Measurements from ENCODE around the gene MROH8. TPM values are rescaled to one million over a fixed set of nuclear protein-coding genes. Genes with fewer than 3 reads are reported as not detected.
A peak's percentile ranks its signal among the peaks of the same experiment; 100 is the strongest.
"Not testable (repeated sequence)": the region's sequence is repeated elsewhere in the genome, so short reads cannot be mapped to it uniquely, and the experiment has no call there.

MROH8 gene
- total RNA-seq, 8 experiments from 2014 or later, result 2.9 to 7.6 (median 4.9) TPM

DNA sequence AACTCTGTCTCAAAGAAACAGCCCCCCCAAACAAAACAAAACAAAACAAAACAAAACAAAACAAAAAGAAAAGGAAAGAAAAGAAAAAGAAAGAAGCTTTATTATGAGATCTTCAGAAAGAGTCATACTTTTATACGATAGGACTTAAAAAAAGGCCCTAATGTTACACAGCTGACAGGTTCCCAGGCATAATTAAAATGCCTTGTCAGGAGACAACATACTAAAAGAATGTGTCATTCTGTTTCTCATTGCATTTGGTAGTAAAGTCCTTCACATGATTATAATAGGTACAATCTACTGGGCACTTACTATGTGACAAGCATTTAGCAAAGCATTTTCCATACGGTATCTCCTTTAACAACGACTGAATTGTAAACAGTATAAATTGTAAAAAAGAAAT is 36.6 kb downstream of the MROH8 start:
- Histone ChIP-seq H3K27ac (no peak overlapping the region), H3K4me3 (no peak overlapping the region), H3K4me1 (replicated peaks in 1 of 2) (no peaks in the 10 kb centered on the region)
- ATAC-seq (replicated peaks in 6 of 8), result no peak
- 60 to 100% (median 90%) methylated on average over 1 to 3 of the region's 3 CpGs for WGBS, 10 experiments
- in situ Hi-C loops (cut with MboI; ENCODE audit: low pct_unique_long_range_greater_than_20kb in 2 of 9, low sequenced_read_pairs in 9 of 9, unreplicated experiment in 9 of 9), result no loop called here

DNA sequence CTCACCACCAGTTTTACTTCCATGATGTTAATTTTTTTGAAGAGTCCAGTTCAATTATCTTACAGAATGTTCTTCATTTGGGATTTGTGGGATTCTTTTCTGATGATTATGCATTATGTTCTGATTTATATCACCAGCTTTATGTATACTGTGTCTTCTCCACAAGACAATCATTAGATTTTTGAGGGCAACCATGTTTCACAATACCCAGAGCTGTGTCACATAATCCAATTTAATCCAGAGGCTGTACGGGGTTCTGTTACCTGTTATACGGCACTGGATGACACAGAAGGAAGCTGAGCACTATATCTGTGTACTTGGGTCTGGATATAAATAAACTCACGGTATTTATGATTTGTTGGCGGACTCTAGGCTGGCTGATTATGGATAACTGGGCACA is 41.8 kb downstream of the MROH8 start:
- Histone ChIP-seq H3K4me1 (replicated peaks in 1 of 2) (no peaks in the 10 kb centered on the region), H3K27ac (no peak overlapping the region), H3K4me3 (no peak overlapping the region)
- ATAC-seq (replicated peaks in 6 of 8), result no peak
- in situ Hi-C loops (cut with MboI; ENCODE audit: low pct_unique_long_range_greater_than_20kb in 2 of 9, low sequenced_read_pairs in 9 of 9, unreplicated experiment in 9 of 9), result no loop called here
- WGBS, 10 experiments, result 50 to 100% (median 91%) methylated on average over 2 to 4 of the region's 4 CpGs; no CpG with 5 or more reads in 2 of the 10 experiments

DNA sequence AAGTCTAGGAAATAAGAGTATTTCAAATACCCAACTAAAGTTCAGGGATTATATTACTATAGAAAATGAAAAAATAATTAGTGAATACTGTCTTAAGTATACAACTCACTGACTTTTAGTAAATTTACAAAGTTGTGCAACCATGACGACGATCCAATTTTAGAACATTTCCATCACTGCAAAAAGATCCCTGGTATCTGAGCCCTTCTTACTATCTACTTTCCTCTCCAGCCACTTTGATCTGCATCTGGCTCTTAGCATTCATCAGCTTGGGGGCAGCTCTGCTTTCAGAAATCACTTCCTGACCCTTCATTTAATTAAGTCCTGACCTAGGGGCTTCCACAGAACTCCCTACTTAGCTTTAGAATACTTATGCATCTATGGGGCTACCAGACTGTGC is 45.4 kb downstream of the MROH8 start:
- H3K4me3 ChIP-seq, result no peak overlapping the region
- H3K4me1 ChIP-seq (replicated peaks in 1 of 2), result no peaks in the 10 kb centered on the region
- in situ Hi-C loops (cut with MboI; ENCODE audit: low pct_unique_long_range_greater_than_20kb in 2 of 9, low sequenced_read_pairs in 9 of 9, unreplicated experiment in 9 of 9), result no loop called here
- WGBS, 10 experiments, result 50 to 100% (median 94%) methylated on average over 1 to 2 of the region's 2 CpGs; no CpG with 5 or more reads in 3 of the 10 experiments
- H3K27ac ChIP-seq, result no peak overlapping the region
- ATAC-seq (replicated peaks in 6 of 8), result no peak

DNA sequence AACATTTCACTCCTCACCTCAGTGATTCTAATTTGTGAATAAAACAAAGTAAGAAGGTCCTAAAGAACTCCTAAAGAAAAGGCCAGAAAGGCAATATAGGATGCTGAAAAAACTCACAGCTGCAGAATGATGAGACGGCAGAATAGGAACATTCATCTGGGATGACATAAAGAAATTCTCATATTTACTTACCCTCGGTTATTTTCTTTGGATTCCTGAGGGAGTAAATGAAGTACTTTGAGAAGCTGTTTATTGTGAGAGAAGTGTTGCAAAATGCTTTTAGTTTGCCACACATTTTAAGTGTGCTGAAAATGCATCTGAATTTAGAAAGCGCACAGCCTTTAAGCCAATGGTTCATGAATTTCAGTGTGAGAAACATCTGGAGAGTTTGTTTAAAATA is 47.9 kb downstream of the MROH8 start:
- 20 to 83% (median 60%) methylated on average over 1 to 3 of the region's 3 CpGs; no CpG with 5 or more reads in 1 of the 10 experiments for WGBS, 10 experiments

DNA sequence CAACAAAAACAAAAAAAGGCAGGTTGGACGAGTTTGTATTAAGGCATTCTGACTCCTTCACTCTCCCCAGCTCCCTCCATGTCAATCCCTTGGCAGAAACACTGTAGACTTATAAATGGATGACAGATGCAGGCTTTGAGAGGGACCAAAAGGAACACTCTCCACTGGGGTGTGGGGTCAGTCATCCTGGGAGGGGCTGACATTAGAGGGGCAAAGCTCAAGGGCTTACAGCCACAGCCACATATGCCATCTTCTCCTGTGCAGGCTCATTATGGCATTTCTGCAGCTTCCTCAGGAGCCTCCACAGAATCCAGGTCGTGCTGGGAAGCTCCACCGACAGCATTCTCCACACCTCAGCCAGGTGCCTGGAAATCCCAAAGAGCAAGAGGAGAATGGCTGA is 50.5 kb downstream of the MROH8 start:
- in situ Hi-C loops (cut with MboI; ENCODE audit: low pct_unique_long_range_greater_than_20kb in 2 of 9, low sequenced_read_pairs in 9 of 9, unreplicated experiment in 9 of 9), result no loop called here
- WGBS, 10 experiments, result 20 to 75% (median 41%) methylated on average over 1 to 3 of the region's 3 CpGs; no CpG with 5 or more reads in 3 of the 10 experiments
- Histone ChIP-seq H3K27ac (no peak overlapping the region), H3K4me3 (no peak overlapping the region), H3K4me1 (replicated peaks in 1 of 2) (no peaks in the 10 kb centered on the region)
- no peak for ATAC-seq (replicated peaks in 6 of 8)

More for the DNA sequence above, 47.9 kb downstream of the MROH8 start:
- ATAC-seq (replicated peaks in 6 of 8), result peak in 2 of 8 experiments; percentile 17 to 59
- in situ Hi-C loops (cut with MboI; ENCODE audit: low pct_unique_long_range_greater_than_20kb in 2 of 9, low sequenced_read_pairs in 9 of 9, unreplicated experiment in 9 of 9), result no loop called here
- no peak overlapping the region for H3K4me3 ChIP-seq
- no peaks in the 10 kb centered on the region for H3K4me1 ChIP-seq (replicated peaks in 1 of 2)
- no peak overlapping the region for H3K27ac ChIP-seq

DNA sequence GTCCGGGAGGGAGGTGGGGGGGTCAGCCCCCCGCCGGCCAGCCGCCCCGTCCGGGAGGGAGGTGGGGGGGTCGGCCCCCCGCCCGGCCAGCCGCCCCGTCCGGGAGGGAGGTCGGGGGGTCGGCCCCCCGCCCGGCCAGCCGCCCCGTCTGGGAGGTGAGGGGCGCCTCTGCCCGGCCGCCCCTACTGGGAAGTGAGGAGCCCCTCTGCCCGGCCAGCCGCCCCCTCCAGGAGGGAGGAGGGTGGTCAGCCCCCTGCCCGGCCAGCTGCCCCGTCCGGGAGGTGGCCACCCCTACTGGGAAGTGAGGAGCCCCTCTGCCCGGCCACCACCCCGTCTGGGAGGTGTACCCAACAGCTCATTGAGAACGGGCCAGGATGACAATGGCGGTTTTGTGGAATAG is 53.1 kb downstream of the MROH8 start:
- H3K27ac ChIP-seq; H3K4me1 ChIP-seq (replicated peaks in 1 of 2); in situ Hi-C loops (cut with MboI; ENCODE audit: low pct_unique_long_range_greater_than_20kb in 2 of 9, low sequenced_read_pairs in 9 of 9, unreplicated experiment in 9 of 9); H3K4me3 ChIP-seq; ATAC-seq (replicated peaks in 6 of 8): not testable (repeated sequence)
- WGBS, 10 experiments, result no CpG with 5 or more reads among the region's 30 CpGs

DNA sequence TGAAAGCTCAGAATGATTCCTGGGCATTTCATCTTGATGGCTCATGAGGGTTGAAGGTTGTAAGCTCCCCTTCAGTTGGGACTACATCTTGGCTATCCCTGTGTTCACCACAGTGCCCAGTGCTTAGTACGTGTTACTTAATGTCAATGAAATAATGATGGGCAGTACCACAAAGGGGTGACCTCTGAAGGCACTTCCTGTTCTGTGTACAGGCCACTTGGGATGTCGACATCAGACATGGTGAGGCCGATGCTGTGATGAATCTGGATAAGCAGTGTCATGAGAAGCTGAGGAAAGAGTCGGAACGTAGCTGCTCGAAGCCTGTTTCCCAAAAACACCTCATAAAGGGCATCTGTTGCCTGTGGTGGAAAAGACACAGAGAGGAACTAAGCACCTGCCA is 55.9 kb downstream of the MROH8 start:
- no peaks in the 10 kb centered on the region for H3K4me1 ChIP-seq (replicated peaks in 1 of 2)
- no peak overlapping the region for H3K4me3 ChIP-seq
- H3K27ac ChIP-seq, result no peak overlapping the region
- in situ Hi-C loops (cut with MboI; ENCODE audit: low pct_unique_long_range_greater_than_20kb in 2 of 9, low sequenced_read_pairs in 9 of 9, unreplicated experiment in 9 of 9), result no loop called here
- no peak for ATAC-seq (replicated peaks in 6 of 8)
- 71 to 100% (median 100%) methylated on average over 1 to 4 of the region's 6 CpGs; no CpG with 5 or more reads in 4 of the 10 experiments for WGBS, 10 experiments

DNA sequence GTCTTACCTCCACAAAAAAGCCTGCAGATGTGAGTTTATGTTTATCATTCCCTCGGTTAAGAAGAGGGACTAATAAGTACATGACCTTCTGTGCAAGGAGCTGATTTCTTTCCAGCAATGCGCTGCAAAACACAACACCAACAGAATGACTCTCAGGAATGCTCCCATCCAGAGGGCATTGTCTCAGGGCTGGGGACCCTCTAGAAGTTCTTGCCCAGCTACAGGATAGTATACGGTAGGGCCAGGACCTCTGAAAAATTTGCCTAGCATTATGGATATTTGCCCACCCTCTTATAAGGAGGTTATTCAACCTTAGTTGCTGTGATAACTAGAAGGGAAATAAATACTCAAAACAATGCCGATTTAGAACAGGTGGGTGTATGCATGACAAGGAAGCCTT is 58.9 kb downstream of the MROH8 start:
- no peak for ATAC-seq (replicated peaks in 6 of 8)
- 40 to 100% (median 80%) methylated on average over 1 to 3 of the region's 4 CpGs; no CpG with 5 or more reads in 1 of the 10 experiments for WGBS, 10 experiments

DNA sequence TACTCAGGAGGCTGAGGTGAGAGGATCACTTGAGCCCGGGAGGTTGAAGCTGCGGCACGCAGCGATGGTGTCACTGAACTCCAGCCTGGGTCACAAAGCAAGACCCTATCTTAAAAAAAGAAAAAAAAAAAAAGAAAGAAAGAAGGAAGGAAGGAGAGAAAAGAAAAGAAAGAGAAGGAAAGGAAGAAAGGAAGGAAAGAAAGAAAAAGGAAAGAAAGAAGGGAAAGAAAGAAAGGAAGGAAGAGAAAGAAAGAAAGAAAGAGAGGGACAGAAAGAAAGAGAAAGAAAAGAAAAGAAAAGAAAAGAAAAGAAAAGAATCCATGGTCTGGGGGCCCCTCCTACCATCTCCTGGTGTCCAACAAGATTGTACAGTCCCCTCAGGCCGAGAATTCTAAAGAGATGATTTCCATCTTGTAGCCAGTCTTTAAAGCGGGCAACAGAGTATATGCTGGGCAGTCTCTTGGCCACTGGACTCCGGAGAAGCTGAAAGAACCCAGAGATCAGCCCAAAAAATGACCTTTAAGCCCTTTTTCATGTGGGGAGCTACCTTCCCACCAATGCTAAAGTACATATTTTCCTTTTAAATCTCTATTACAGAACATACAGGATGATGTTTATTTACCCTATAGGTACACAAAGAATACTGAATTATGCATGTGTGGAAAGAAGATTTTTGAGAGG is 59.9 kb downstream of the MROH8 start:
- in situ Hi-C loops (cut with MboI; ENCODE audit: low pct_unique_long_range_greater_than_20kb in 2 of 9, low sequenced_read_pairs in 9 of 9, unreplicated experiment in 9 of 9), result no loop called here
- no peak overlapping the region for H3K27ac ChIP-seq
- no peak overlapping the region for H3K4me3 ChIP-seq
- ATAC-seq (replicated peaks in 6 of 8), result no peak
- 71 to 100% (median 91%) methylated on average over 1 to 7 of the region's 7 CpGs for WGBS, 10 experiments
- no peaks in the 10 kb centered on the region for H3K4me1 ChIP-seq (replicated peaks in 1 of 2)

More for the DNA sequence above, 58.9 kb downstream of the MROH8 start:
- Histone ChIP-seq H3K4me3 (no peak overlapping the region), H3K4me1 (replicated peaks in 1 of 2) (no peaks in the 10 kb centered on the region), H3K27ac (no peak overlapping the region)
- in situ Hi-C loops (cut with MboI; ENCODE audit: low pct_unique_long_range_greater_than_20kb in 2 of 9, low sequenced_read_pairs in 9 of 9, unreplicated experiment in 9 of 9), result no loop called here

DNA sequence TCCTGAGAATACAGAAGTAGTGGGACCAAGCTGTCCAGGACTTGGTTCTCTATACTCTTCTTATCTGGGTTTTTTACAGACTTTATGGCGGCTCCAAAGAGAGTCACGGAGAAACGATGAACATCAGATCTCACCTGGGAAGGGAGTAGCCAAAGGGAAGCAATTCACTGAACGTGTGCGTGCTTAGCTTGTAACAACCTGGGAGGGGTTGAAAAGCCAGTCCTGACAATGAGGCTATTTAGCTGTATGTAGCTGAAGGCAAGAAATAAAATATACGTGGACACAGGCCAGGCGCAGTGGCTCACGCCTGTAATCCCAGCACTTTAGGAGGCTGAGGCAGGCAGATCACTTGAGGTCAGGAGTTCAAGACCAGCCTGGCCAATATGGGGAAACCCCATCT is 65.3 kb downstream of the MROH8 start:
- Histone ChIP-seq H3K4me1 (replicated peaks in 1 of 2) (no peaks in the 10 kb centered on the region), H3K27ac (no peak overlapping the region), H3K4me3 (no peak overlapping the region)
- WGBS, 10 experiments, result 60 to 100% (median 95%) methylated on average over 1 to 8 of the region's 8 CpGs; no CpG with 5 or more reads in 2 of the 10 experiments
- ATAC-seq (replicated peaks in 6 of 8), result no peak
- in situ Hi-C loops (cut with MboI; ENCODE audit: low pct_unique_long_range_greater_than_20kb in 2 of 9, low sequenced_read_pairs in 9 of 9, unreplicated experiment in 9 of 9), result no loop called here

DNA sequence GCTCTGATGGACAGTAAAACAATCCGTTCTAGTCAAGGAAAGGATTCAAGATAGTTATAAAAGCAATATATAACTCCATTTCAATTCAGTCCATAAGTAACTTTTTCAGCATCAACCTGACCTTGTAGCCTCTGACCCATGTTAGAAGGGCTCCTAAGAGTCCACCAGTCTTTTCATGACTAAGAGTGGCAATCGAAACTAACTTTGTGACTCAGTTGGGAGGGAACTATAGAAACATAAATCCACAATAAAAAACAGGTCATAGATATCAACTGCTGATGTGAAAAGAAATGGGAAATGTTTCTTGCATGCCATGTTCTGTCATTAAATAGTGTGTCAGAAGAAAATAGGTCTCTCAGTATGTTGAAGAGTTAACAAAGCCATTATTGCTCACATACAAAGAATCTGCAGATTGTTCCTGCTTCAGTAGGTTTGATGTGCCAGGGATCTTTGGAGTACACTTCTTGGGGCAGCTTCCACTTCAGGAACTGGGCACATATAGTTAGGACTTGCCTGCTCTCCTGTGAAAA is 67.4 kb downstream of the MROH8 start:
- WGBS, 10 experiments, result 29 to 100% (median 80%) methylated on average over 1 to 2 of the region's 2 CpGs; no CpG with 5 or more reads in 1 of the 10 experiments
- ATAC-seq (replicated peaks in 6 of 8), result no peak
- in situ Hi-C loops (cut with MboI; ENCODE audit: low pct_unique_long_range_greater_than_20kb in 2 of 9, low sequenced_read_pairs in 9 of 9, unreplicated experiment in 9 of 9), result no loop called here
- no peaks in the 10 kb centered on the region for H3K4me1 ChIP-seq (replicated peaks in 1 of 2)
- no peak overlapping the region for H3K4me3 ChIP-seq
- H3K27ac ChIP-seq, result no peak overlapping the region

DNA sequence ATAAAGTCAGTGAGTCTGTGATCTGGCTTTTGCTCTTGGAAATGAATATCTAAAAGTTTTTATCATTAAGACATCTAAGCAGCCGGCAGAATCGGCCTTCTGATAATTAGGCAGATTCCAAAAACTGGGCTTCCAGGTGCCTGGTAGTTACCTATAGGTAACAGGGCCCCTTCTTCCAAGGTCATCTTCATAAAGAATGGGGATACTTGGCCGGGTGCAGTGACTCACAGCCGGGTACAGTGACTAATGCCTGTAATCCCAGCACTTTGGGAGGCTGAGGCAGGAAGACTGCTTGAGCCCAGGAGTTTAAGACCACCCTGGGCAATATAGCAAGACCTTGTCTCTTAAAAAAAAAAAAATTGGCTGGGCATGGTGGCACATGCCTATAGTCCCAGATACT is 70.7 kb downstream of the MROH8 start:
- no peak overlapping the region for H3K4me3 ChIP-seq
- in situ Hi-C loops (cut with MboI; ENCODE audit: low pct_unique_long_range_greater_than_20kb in 2 of 9, low sequenced_read_pairs in 9 of 9, unreplicated experiment in 9 of 9), result no loop called here
- ATAC-seq (replicated peaks in 6 of 8), result no peak
- no peak overlapping the region for H3K27ac ChIP-seq
- 80 to 100% (median 91%) methylated on average over 1 to 4 of the region's 4 CpGs; no CpG with 5 or more reads in 1 of the 10 experiments for WGBS, 10 experiments
- no peaks in the 10 kb centered on the region for H3K4me1 ChIP-seq (replicated peaks in 1 of 2)

DNA sequence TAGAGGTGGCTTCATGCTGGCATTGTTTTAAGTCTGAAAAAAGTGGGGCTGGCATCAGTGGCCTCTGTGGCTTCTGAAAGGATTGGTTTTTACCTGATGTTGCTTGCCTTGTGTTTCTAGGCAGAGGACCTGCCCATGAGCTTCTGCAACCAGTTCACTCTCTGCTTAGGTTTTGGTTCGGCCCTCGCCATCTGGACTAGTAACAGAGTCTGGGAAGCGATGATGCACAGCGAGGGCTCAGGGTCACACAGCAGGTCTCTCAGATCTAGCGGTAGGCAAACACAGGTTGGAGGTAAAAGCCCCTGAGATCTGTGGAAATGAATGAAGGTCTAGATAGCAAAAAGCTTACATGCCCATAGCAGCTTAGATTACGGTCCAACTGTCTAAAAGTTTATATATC is 76.8 kb downstream of the MROH8 start:
- WGBS, 10 experiments, result 50 to 100% (median 97%) methylated on average over 1 to 6 of the region's 6 CpGs; no CpG with 5 or more reads in 2 of the 10 experiments
- no peak overlapping the region for H3K27ac ChIP-seq
- no peak for ATAC-seq (replicated peaks in 6 of 8)
- in situ Hi-C loops (cut with MboI; ENCODE audit: low pct_unique_long_range_greater_than_20kb in 2 of 9, low sequenced_read_pairs in 9 of 9, unreplicated experiment in 9 of 9), result no loop called here
- no peaks in the 10 kb centered on the region for H3K4me1 ChIP-seq (replicated peaks in 1 of 2)
- no peak overlapping the region for H3K4me3 ChIP-seq

Measured in motor neuron (in vitro differentiated cells).